Measurements from ENCODE around the gene FERMT3.

FERMT3 gene

DNA sequence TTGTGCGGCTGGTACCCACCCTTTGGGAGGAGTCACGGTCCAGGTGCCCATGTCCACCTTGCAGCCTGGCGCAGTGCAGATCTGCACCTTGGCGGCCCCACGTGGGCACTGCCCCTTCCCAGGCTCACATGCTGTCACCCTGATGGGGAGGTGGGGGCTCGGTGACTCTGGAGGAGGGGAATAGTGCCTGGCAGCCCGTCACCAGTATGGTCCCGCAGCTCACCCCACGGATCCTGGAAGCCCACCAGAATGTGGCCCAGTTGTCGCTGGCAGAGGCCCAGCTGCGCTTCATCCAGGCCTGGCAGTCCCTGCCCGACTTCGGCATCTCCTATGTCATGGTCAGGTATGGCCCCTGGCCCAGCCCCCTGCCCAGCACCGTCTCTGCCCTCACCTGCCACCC, 14.3 kb downstream of the FERMT3 start:
- no peak for DNase-seq (ENCODE audit: low read depth)

GRCh38 chr11:64222651-64223000, 16.1 kb downstream of the FERMT3 start:
- DNase-seq (ENCODE audit: low read depth): no peak

GRCh38 chr11:64223001-64223651, 16.6 kb downstream of the FERMT3 start:
- no peak for DNase-seq (ENCODE audit: low read depth)

DNA sequence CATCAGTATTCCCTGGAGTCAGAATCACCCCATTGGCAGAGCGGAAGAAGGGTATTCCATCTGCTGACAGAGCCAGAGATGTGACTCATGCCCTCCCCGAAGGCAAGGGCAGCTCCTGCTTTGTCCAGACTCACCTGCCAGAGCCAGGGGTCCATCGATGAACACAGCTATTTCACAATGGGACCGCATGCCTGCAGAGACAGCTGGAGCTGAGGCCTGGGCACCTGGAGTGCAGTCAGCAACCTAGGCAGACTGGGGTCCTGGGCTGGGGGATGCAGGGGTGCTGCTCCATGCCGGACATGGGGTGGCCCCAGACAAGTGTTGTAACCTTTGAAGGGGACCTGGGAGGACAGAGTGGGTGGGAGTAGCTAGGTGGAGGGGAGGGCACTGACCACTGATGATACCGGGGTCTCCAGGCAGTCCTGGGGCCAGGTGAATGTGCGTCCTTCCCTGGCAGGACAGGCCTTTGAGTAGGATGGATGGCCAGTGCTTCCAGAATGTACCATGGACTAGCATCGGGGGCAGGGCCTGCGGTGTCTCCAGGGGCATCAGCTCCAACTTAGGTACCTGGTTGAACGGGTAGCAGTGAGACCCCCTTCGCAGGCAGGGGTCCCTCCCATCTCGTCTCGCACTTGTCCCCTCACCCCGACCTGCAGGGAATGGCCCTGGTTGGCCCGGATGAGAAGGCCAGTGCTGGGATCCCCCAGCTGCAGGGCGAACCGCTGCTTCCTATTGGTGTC, 17.8 kb downstream of the FERMT3 start:
- no peak for DNase-seq (ENCODE audit: low read depth)

DNA sequence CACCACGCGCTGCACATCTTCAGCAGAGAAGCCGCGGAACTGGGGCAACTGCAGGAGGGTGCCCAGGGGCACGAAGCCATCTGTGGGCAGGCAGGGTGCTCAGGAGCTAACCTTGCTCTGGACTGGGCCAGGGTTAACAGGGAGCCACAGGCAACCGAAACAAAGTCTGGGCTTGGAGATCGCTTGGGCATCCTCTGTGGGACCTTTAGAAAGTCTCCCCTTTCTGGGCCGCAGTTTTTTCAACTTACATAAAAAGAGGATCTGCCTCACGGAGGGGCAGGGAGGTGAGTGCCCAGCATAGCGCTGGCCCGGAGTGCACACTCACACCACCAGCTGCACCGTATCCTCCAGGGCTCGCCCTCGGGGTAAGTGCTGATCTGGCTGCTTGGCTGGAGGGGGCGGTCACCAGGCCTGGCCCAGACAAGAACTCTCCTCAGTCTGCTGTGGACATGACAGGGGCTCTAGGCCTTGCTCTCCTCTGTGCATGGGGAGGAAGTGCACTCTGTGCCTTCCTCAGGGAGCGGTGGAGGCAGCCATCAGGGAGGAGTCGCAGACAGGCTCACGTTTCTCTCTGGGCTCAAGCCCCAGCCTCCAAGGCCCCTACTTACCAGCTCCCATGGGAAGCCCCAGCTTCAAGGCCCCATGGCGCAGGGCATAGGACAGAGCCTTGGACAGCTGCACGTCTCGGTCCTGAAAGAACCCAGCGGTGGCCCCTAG, 18.5 kb downstream of the FERMT3 start:
- no peak for DNase-seq (ENCODE audit: low read depth)

DNA sequence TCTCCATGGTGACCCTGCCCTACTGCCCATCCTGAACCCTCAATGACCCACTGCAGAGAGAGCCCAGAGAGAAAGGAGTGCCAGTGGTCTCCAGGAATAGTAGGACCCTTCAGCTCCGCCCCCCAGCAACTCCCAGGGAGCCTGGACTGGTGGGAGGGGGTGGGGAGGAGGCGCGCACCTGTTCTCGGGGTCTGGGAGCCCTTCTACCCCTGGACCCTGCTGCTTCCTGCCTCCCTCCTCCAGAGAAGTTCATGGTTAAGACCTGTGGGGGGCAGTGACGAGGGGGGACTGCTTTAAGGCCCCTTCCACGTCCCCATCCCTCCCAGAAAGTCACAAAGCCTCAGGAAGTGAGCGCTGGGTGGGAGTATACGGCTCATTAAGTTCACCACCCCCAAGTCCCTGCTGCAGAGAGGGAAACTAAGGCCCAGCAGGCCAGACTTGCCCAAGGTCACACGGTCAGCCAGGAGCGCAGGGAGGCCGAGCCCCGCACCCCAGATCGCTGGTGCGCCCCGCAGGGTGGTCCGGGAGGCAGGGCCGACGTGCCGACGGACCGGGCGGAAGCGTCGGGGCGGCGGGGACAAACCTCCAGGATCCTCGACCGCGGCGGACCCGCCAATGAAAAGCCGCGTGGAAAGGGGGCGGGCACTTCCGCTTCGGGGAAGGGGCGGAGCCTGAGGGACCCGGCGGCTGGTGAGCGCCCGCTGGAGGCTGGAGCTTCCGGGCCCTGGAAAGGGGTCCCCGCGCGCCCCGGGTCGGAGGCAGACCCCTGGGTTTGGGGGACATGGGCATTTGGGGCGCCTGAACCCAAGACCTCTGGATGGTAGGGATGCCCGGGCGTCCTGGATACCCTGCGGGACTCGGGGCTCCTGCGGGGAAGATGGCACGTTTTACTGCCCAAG, 19.3 kb downstream of the FERMT3 start, which contains the start of the genes NUDT22 and TRPT1:
Gene NUDT22, plus strand, starts transcription at position 667 of the 899 bp plus-strand sequence. CDS start 379 bp downstream, outside the sequence.
Gene TRPT1, minus strand, starts transcription at position 579 of the 899 bp plus-strand sequence. Its CDS starts 326 bp downstream, at position 253.
- no peak for DNase-seq (ENCODE audit: low read depth)

DNA sequence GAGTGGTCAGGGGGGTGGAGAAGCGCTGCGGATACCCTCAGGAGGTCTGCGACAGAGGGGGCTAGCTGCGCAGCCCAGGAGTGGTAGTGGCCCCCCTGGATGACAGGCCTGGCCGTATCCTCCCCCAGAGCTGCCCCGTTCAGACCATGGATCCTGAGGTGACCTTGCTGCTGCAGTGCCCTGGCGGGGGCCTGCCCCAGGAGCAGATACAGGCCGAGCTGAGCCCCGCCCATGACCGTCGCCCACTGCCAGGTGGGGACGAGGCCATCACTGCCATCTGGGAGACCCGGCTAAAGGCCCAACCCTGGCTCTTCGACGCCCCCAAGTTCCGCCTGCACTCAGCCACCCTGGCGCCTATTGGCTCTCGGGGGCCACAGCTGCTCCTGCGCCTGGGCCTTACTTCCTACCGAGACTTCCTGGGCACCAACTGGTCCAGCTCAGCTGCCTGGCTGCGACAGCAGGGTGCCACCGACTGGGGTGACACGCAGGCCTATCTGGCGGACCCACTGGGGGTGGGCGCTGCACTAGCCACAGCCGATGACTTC, 20.1 kb downstream of the FERMT3 start:
- no peak for DNase-seq (ENCODE audit: low read depth)

DNA sequence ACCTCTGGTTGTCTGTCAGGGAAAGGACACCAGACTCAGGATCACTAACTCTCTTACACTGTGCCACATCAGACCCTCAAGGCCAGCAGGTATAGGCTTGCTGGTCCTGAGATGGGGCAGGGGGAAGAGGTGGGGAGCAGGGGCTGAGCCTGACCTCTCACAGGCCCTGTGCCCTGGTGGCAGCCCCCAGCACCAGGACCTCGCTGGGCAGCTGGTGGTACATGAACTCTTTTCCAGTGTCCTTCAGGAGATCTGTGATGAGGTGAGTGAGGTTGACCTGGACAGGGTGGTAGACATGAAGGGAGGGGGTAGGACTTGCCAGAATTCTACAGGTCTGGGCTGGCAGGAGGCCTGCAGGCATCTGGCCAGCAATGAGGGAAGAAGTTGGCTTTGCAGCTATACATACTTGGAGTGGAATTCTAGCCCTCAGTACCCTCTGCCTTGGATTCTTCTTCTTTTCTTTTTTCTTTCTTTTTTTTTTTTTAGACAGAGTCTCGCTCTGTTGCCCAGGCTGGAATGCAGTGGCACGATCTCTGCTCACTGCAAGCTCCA, 21.0 kb downstream of the FERMT3 start:
- DNase-seq (ENCODE audit: low read depth): no peak

- DNase-seq (ENCODE audit: low read depth): no peak
Measured at GRCh38 chr11:64229090-64229743, 22.7 kb downstream of the FERMT3 start.

- no peak for DNase-seq (ENCODE audit: low read depth)
Measured at GRCh38 chr11:64229744-64230170, 23.2 kb downstream of the FERMT3 start.

GRCh38 chr11:64230171-64230984, 23.9 kb downstream of the FERMT3 start, which contains the start of gene DNAJC4:
Gene DNAJC4, plus strand, starts transcription at chr11:64230548. Its CDS starts 307 bp downstream, at chr11:64230855.
- DNase-seq (ENCODE audit: low read depth): no peak

DNA sequence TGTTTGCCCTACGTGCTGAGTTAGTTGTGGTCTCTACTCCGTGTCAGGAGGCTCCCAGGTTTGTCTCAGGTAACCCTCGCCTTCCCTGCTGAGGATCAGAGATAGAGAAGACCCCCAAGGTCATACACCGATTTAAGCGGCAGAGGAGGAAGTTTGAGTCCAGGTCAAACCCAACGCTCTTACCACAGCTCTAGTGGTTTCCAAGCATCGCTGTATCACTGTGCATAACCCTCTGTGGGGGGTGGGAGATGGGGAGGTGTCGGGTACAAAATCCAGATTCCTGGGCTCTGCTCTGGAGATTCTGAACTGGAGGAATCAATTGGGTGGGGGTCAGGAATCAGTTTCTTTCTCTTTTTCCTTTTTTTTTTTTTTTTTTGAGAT, 24.5 kb downstream of the FERMT3 start:
- DNase-seq (ENCODE audit: low read depth): no peak

- no peak for DNase-seq (ENCODE audit: low read depth)
Measured at GRCh38 chr11:64231546-64231945, 25.0 kb downstream of the FERMT3 start.

DNA sequence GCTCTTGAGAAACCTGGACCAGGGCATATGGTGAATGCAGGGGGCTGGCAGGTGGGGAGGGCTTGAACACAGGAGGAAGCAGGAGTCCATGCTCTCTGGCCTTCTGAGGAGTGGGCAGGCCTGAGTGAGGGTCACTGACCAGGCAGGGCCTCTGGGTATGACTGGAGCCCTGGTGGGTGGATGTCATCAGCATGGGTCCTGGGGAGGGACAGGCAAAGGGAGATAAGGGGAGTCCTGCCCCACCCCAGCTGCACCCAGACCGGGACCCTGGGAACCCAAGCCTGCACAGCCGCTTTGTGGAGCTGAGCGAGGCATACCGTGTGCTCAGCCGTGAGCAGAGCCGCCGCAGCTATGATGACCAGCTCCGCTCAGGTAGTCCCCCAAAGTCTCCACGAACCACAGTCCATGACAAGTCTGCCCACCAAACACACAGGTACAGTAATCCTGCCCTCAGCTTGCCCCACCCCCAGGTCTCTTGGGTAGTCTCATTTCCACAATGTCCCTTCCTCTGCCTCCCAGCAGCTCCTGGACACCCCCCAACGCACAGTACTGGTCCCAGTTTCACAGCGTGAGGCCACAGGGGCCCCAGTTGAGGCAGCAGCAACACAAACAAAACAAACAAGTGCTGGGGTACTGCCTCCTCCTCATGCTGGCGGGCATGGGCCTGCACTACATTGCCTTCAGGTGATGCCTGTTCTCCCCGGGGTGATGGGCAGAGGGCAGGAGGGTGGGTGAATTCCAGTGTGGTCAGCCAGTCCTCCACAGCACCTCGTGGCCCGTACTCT, 25.9 kb downstream of the FERMT3 start:
- DNase-seq (ENCODE audit: low read depth): no peak

DNA sequence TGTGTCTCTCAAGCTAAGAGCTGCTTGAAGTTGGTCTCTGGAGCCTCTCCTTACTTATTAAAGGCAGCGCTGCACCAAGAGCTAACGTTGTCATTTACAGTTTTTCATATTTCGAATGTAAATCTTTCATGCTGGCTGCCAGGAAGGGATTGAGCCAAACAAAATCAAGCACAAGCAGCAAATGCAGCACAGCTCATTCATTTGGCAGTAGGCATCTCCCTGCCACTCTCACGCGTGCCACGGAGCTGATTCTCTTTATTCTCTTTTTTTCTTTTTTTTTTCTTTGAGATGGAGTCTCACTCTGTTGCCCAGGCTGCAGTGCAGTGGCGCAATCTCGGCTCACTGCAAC, 26.4 kb downstream of the FERMT3 start:
- DNase-seq (ENCODE audit: low read depth): no peak

DNA sequence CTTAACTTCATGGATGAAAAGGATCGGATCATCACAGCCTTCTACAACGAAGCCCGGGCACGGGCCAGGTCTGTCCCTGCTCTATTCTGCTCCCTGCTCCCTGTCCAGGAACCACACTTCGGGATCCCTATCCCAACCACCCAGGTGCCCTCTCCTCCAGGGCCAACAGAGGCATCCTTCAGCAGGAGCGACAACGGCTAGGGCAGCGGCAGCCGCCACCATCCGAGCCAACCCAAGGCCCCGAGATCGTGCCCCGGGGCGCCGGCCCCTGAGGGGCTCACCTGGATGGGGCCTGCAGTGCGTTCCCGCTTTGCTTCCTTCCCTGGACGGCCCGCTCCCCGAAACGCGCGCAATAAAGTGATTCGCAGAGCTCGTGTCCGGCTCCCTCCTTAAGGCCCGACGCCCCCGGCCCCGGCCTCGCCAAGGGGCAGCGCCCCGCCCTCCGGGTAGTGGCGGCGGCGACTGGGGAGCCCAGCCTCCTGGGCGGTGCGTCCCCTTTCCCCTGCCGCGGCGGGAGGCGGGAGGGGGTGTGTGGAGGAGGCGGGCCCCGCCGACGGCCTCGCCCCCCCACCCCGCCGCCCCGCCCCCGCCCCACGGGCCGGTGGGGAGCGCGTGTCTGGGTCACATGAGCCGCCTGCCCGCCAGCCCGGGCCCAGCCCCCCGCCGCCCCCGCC, 27.5 kb downstream of the FERMT3 start, which contains the start of gene VEGFB:
Gene VEGFB, plus strand, starts transcription at position 672 of the 674 bp plus-strand sequence. CDS start 250 bp downstream, outside the sequence.
- DNase-seq (ENCODE audit: low read depth): no peak

GRCh38 chr11:64234647-64235379, 28.3 kb downstream of the FERMT3 start:
- DNase-seq (ENCODE audit: low read depth): no peak
